Fibroblast of villous mesenchyme (primary cell): ENCODE data around the gene CCSAP. TPM values are rescaled to one million over a fixed set of nuclear protein-coding genes. Genes with fewer than 3 reads are reported as not detected.

ENCODE experiments used
- DNase-seq: peaks from one replicate; pipeline ENCODE4 v3.0.0-alpha.2; 2010; ENCODE audit warnings: low read depth
- H3K4me3 ChIP-seq: 2 replicates; pipeline ENCODE4 v1.5.1; 2011; ENCODE audit warnings: low read depth, mild to moderate bottlenecking, low read length
- total RNA-seq: library from RNA; depleted of rRNA; stranded (reverse); fragments of >200 nt; gene quantifications from 2 replicates; pipeline ENCODE4 v1.2.3, GENCODE V29; 2012
- TF ChIP-seq, protein P1 (sequence below): IDR thresholded peaks from 2 replicates; pipeline ENCODE4 v1.5.1; 2012; ENCODE audit warnings: low read depth, mild to moderate bottlenecking, low read length; ENCODE audit not compliant: insufficient read depth

CCSAP gene
- total RNA-seq, 1 donor: 12.1 TPM

DNA sequence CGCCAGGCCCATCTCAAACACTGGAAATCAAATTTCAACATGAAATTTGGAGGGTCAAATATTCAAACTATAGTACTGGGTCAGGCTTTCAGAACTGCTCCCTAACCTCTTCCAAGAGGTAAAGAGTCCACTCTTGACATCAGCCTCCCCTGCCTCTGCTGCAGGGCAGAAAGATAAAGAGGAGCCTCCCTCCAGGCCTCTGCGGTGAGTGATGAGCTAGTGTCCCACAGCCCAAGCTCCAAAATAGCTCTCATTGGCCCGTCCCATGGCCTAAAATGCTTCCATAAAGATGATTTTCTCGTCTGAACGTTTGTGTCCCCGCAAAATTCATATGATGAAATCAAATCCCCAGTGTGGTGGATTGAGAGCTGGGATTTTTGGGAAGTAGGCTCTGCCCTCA is 33.7 kb upstream of the CCSAP start:
- no peak for DNase-seq
- H3K4me3 ChIP-seq: no peak overlapping the region

DNA sequence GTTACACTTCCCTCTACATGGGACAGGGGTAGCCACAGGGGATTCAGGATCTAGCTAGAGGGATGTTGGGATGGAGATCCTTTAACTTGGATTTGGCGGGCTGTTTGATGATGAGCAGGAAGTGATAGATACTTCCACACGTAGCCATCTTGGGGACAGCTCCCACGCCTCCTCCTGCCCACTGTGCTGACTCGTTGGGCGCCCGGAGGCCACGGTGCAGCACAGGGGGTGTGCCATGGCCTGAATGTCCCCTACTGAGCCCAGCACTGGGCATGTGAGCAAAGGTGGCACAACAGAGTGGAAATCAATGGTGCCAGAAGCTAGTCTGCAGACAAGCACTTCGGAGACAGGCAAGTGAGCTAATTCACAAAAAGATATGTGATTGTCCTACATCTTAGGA is 31.6 kb upstream of the CCSAP start:
- DNase-seq: no peak
- TF ChIP-seq, protein P1, sequence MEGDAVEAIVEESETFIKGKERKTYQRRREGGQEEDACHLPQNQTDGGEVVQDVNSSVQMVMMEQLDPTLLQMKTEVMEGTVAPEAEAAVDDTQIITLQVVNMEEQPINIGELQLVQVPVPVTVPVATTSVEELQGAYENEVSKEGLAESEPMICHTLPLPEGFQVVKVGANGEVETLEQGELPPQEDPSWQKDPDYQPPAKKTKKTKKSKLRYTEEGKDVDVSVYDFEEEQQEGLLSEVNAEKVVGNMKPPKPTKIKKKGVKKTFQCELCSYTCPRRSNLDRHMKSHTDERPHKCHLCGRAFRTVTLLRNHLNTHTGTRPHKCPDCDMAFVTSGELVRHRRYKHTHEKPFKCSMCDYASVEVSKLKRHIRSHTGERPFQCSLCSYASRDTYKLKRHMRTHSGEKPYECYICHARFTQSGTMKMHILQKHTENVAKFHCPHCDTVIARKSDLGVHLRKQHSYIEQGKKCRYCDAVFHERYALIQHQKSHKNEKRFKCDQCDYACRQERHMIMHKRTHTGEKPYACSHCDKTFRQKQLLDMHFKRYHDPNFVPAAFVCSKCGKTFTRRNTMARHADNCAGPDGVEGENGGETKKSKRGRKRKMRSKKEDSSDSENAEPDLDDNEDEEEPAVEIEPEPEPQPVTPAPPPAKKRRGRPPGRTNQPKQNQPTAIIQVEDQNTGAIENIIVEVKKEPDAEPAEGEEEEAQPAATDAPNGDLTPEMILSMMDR: no peak

More for the DNA sequence above, 33.7 kb upstream of the CCSAP start:
- TF ChIP-seq, protein P1: no peak

DNA sequence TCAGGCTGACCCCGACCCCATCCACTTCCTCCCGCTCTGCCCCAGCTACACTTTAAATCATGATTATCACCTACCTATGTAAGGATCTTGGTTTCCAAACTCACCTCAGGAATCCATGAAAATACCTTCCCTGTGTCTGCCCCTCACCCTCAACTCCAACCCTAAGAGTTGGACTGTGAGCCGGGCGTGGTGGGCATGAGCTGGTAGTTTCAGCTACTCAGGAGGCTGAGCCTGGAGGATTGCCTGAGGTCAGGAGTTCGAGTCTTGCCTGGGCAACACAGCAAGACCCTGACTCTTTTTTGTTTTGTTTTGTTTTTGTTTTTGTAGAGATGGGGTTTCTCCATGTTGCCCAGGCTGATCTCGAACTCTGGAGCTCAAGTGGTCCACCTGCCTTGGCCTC is 30.5 kb upstream of the CCSAP start:
- no peak overlapping the region for H3K4me3 ChIP-seq
- no peak for DNase-seq
- TF ChIP-seq, protein P1: no peak

More for the DNA sequence above, 31.6 kb upstream of the CCSAP start:
- no peak overlapping the region for H3K4me3 ChIP-seq

DNA sequence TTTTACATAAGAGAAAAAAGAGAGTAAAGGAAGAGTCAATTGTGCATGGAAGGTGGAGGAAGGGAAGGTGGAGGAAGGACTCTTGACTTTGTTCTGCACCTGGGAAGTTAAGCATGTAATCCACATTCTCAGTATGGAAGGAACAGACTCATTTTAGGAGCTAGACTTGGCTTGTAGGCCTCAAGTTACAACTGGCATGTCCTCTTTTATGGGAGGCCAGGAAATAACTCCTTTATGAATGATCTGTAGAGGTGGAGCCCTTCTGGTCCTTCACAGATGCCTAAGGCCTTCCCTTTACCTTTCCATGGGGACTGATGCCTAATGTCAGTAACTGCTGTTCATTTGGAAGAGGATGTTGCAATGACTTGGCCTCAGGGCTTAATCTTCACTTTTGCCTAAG is 29.4 kb upstream of the CCSAP start:
- DNase-seq: no peak
- H3K4me3 ChIP-seq: no peak overlapping the region
- TF ChIP-seq, protein P1: no peak

DNA sequence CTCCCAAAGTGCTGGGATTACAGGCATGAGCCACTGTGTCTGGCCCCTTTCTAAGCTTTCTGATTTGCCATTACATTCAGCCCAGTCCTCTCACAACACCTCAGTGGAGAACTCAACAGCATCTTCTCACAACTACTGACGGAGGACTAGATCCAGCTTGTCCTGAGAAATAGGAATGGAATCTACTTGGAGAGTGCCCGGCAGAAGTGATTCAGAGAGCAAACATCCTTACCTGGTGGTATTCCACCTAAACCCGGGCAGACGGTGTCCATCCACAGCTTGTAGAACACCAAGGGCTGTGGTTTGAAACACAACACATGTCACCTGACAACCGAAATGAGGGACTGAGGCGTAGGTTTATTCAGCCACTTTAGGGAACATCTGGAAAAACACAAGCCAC is 28.8 kb upstream of the CCSAP start:
- no peak for DNase-seq
- TF ChIP-seq, protein P1: no peak
- H3K4me3 ChIP-seq: no peak overlapping the region

DNA sequence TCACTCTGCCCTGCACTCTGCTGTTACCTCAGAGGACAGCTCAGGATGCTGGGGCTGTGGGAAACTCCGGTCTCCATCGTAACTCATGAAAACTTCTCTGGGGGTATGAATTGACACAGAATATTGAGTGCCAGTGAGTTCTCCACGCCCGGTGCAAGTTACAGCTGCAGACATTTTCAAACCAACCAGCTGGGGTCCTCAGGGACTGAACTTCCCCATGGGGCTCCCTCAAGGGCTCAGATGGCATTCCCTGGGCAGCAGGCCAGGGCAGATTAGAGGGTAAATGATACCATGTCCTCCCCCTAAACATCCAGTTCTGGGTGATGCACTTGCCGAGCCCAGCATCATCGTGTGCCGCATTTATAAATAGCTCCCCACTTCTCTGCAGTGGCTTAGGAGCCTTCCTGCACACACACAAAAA is 27.8 kb upstream of the CCSAP start:
- no peak overlapping the region for H3K4me3 ChIP-seq
- DNase-seq: no peak
- TF ChIP-seq, protein P1: no peak

DNA sequence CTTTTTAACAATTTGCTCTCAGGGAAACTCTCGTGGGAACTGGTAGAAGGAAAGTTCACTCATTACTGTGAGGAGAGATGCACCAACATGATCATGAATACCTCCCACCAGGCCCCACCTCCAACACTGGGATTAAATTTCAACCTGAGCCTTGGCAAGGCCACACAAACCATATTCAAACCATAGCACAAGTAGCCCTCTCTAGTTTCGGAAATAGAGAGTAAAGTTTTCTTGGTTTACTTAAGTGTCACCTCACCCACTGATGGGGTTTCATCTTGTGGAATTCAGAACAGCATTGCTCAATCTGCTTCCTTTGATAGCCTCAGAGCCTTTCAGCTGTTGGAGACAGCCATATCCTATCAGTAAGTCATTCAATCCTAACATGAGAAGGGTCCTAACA is 25.5 kb upstream of the CCSAP start:
- no peak overlapping the region for H3K4me3 ChIP-seq
- TF ChIP-seq, protein P1: no peak
- DNase-seq: no peak
